Neuronal stem cell (in vitro differentiated cells): ENCODE results near the gene BZW2.

Source experiments
- DNase-seq: peaks from one replicate; pipeline ENCODE4 v3.0.0-alpha.2; 2013; ENCODE audit warnings: low spot score
- H2AFZ ChIP-seq: one replicate; pipeline ENCODE4 v1.6.1; 2013; ENCODE audit warnings: mild to moderate bottlenecking, low read length, inconsistent platforms
- H2AK5ac ChIP-seq: 2 replicates; pipeline ENCODE4 v1.6.1; 2013; ENCODE audit warnings: low read depth, mild to moderate bottlenecking, inconsistent platforms, low read length, moderate library complexity, mixed read lengths
- H2BK120ac ChIP-seq: 2 replicates; pipeline ENCODE4 v1.6.1; 2013; ENCODE audit warnings: low read depth, mild to moderate bottlenecking, inconsistent platforms, low read length, moderate library complexity, mixed read lengths
- H2BK12ac ChIP-seq: one replicate; pipeline ENCODE4 v1.6.1; 2013; ENCODE audit warnings: low read length, inconsistent platforms
- H2BK15ac ChIP-seq: 2 replicates; pipeline ENCODE4 v1.6.1; 2013; ENCODE audit warnings: mild to moderate bottlenecking, low read length, inconsistent platforms, mixed read lengths
- H2BK5ac ChIP-seq: one replicate; pipeline ENCODE4 v1.6.1; 2013; ENCODE audit warnings: inconsistent platforms, mild to moderate bottlenecking, low read length, moderate library complexity
- H3K14ac ChIP-seq: one replicate; pipeline ENCODE4 v1.6.1; 2013; ENCODE audit warnings: low read length, inconsistent platforms
- H3K18ac ChIP-seq: 2 replicates; pipeline ENCODE4 v1.6.1; 2013; ENCODE audit warnings: low read length, inconsistent platforms
- H3K23ac ChIP-seq: 2 replicates; pipeline ENCODE4 v1.6.1; 2013; ENCODE audit warnings: low read depth, mild to moderate bottlenecking, mixed read lengths, low read length, inconsistent platforms; ENCODE audit not compliant: poor library complexity
- H3K27ac ChIP-seq: replicated peaks from 3 replicates; pipeline ENCODE4 v1.5.1; 2013; ENCODE audit warnings: low read length, inconsistent platforms
- H3K27me3 ChIP-seq, 3 experiments: 2 replicates each; pipeline ENCODE4 v1.6.1; 2013; ENCODE audit warnings: low read length in 3 of 3, mild to moderate bottlenecking in 2 of 3, inconsistent platforms in 1 of 3, low read depth in 1 of 3, mixed read lengths in 1 of 3, moderate library complexity in 1 of 3; ENCODE audit not compliant: control insufficient read depth in 3 of 3, insufficient read depth in 3 of 3
- H3K36me3 ChIP-seq, 2 donors: replicated peaks in 1 of 2; 2 replicates each; pipeline ENCODE4 v1.6.1; 2013; ENCODE audit warnings: low read length in 2 of 2; ENCODE audit not compliant: control insufficient read depth in 2 of 2, insufficient read depth in 2 of 2
- H3K4ac ChIP-seq: 2 replicates; pipeline ENCODE4 v1.6.1; 2013; ENCODE audit warnings: inconsistent platforms, mild to moderate bottlenecking, low read length, moderate library complexity
- H3K4me1 ChIP-seq, 2 donors: 1 replicate in 1 of 2; 2 replicates in 1 of 2; pipeline ENCODE4 v1.6.1; 2013; ENCODE audit warnings: low read length in 2 of 2, low read depth in 1 of 2; ENCODE audit not compliant: control insufficient read depth in 2 of 2, insufficient read depth in 1 of 2
- H3K4me2 ChIP-seq: one replicate; pipeline ENCODE4 v1.6.1; 2013; ENCODE audit warnings: mild to moderate bottlenecking, low read length, inconsistent platforms; ENCODE audit not compliant: insufficient read depth, poor library complexity, severe bottlenecking
- H3K4me3 ChIP-seq, 2 donors: 2 replicates each; pipeline ENCODE4 v1.5.1; 2013; ENCODE audit warnings: low read length in 2 of 2, mild to moderate bottlenecking in 2 of 2, inconsistent platforms in 1 of 2, moderate library complexity in 1 of 2
- H3K79me1 ChIP-seq: one replicate; pipeline ENCODE4 v1.6.1; 2013; ENCODE audit warnings: low read depth, mild to moderate bottlenecking, inconsistent platforms, low read length, moderate library complexity
- H3K9ac ChIP-seq: one replicate; pipeline ENCODE4 v1.6.1; 2013; ENCODE audit warnings: mild to moderate bottlenecking, low read depth, low read length, inconsistent platforms; ENCODE audit not compliant: poor library complexity
- H3K9me3 ChIP-seq, 2 donors: replicated peaks in 1 of 2; 2 replicates each; pipeline versions ENCODE3 to v1.6.1; 2013; ENCODE audit warnings: low read length in 2 of 2, mild to moderate bottlenecking in 2 of 2, inconsistent platforms in 1 of 2, low read depth in 1 of 2, mixed read lengths in 1 of 2, moderate library complexity in 1 of 2; ENCODE audit not compliant: control insufficient read depth in 2 of 2, insufficient read depth in 1 of 2
- H4K8ac ChIP-seq: one replicate; pipeline ENCODE4 v1.6.1; 2013; ENCODE audit warnings: low read depth, mild to moderate bottlenecking, inconsistent platforms, low read length, moderate library complexity
- H4K91ac ChIP-seq: one replicate; pipeline ENCODE4 v1.6.1; 2013; ENCODE audit warnings: low read length, low read depth, mild to moderate bottlenecking, inconsistent platforms; ENCODE audit not compliant: poor library complexity
- WGBS, 2 donors: extraction: QIAGEN DNeasy Blood & Tissue Kit; methylation state at CpG; one replicate each; pipeline ENCODE4 v1.1.7; 2013; ENCODE audit warnings: missing lambda C conversion rate in 2 of 2, mixed read lengths in 1 of 2; ENCODE audit not compliant: insufficient read length in 2 of 2, insufficient replicate concordance in 1 of 2; ENCODE audit errors: extremely low coverage in 2 of 2; 5-methylcytosine and 5-hydroxymethylcytosine counted together

The BZW2 gene

GRCh38 chr7:16626388-16626787 is 19.6 kb upstream of the BZW2 start:
- H3K4me1 ChIP-seq, result peaks cover 0 to 4% of the 10 kb centered on the region in 2 donors
- H3K18ac ChIP-seq, result no peak overlapping the region
- no peak overlapping the region for H3K4me3 ChIP-seq
- no peak overlapping the region for H2BK15ac ChIP-seq
- H4K91ac ChIP-seq, result no peak overlapping the region
- H3K27me3 ChIP-seq, result no peaks in the 10 kb centered on the region
- H3K23ac ChIP-seq, result no peak overlapping the region
- H2BK5ac ChIP-seq, result no peak overlapping the region
- H2AFZ ChIP-seq, result no peak overlapping the region
- H4K8ac ChIP-seq, result no peak overlapping the region
- H2AK5ac ChIP-seq, result no peak overlapping the region
- H3K4ac ChIP-seq, result no peak overlapping the region
- no CpG with 5 or more reads among the region's 2 CpGs for WGBS, 2 donors
- no peak overlapping the region for H3K9ac ChIP-seq
- no peak overlapping the region for H3K14ac ChIP-seq
- H3K79me1 ChIP-seq, result peaks cover 1% of the 10 kb centered on the region
- H3K36me3 ChIP-seq, result peaks cover 0 to 50% of the 10 kb centered on the region in 2 donors
- DNase-seq, result no peak
- no peak overlapping the region for H2BK12ac ChIP-seq
- no peak overlapping the region for H3K27ac ChIP-seq
- H3K9me3 ChIP-seq, result no peaks in the 10 kb centered on the region
- no peak overlapping the region for H3K4me2 ChIP-seq
- H2BK120ac ChIP-seq, result no peak overlapping the region

GRCh38 chr7:16627236-16627635 is 18.7 kb upstream of the BZW2 start:
- Histone ChIP-seq H3K9ac (no peak overlapping the region), H3K27me3 (no peaks in the 10 kb centered on the region), H2BK15ac (no peak overlapping the region), H3K23ac (no peak overlapping the region), H3K4ac (no peak overlapping the region), H3K79me1 (peaks cover 1% of the 10 kb centered on the region), H3K36me3 (peaks cover 0 to 49% of the 10 kb centered on the region in 2 donors), H3K14ac (no peak overlapping the region), H2AK5ac (no peak overlapping the region), H4K8ac (no peak overlapping the region), H3K27ac (no peak overlapping the region), H3K9me3 (no peaks in the 10 kb centered on the region), H2BK12ac (no peak overlapping the region), H2BK120ac (no peak overlapping the region), H2BK5ac (no peak overlapping the region), H2AFZ (no peak overlapping the region), H3K18ac (no peak overlapping the region), H3K4me3 (no peak overlapping the region), H3K4me2 (no peak overlapping the region), H4K91ac (no peak overlapping the region), H3K4me1 (peaks cover 0 to 4% of the 10 kb centered on the region in 2 donors)
- DNase-seq, result no peak
- no CpG with 5 or more reads among the region's 2 CpGs for WGBS, 2 donors

DNA sequence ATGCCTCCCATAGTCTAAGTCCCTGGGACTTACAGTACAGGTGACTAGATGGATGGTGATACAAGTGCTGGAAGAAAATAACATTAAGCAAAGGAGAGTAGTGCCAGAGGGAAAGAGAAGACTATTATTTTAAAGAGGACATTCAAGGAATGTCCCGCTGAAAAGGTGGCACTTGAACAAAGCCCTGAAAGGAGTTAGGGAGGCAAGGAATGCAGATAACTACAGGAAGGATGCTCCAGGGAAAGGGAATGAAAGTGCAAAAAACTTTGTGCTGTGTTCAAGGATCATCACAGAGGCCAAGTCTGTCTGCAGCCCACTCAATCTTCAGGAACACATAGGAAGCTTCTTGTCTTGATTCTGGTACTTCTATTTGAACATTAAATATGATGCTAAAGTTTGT is 15.3 kb upstream of the BZW2 start:
- WGBS, 2 donors, result no CpG with 5 or more reads among the region's 1 CpG
- Histone ChIP-seq H3K14ac (no peak overlapping the region), H2AFZ (no peak overlapping the region), H2AK5ac (no peak overlapping the region), H3K79me1 (peaks cover 1% of the 10 kb centered on the region), H3K36me3 (peaks cover 1 to 53% of the 10 kb centered on the region in 2 donors), H4K8ac (no peak overlapping the region), H2BK5ac (no peak overlapping the region), H3K4me3 (no peak overlapping the region), H3K18ac (no peak overlapping the region), H2BK120ac (no peak overlapping the region), H2BK12ac (no peak overlapping the region), H3K23ac (no peak overlapping the region), H3K27ac (no peak overlapping the region), H4K91ac (no peak overlapping the region), H3K9ac (no peak overlapping the region), H2BK15ac (no peak overlapping the region), H3K9me3 (no peaks in the 10 kb centered on the region), H3K4me1 (peaks cover 0 to 5% of the 10 kb centered on the region in 2 donors), H3K4ac (no peak overlapping the region), H3K27me3 (no peaks in the 10 kb centered on the region), H3K4me2 (no peak overlapping the region)
- no peak for DNase-seq

GRCh38 chr7:16634271-16634738 is 11.7 kb upstream of the BZW2 start:
- no peak overlapping the region for H3K14ac ChIP-seq
- no peak overlapping the region for H3K4ac ChIP-seq
- no peak overlapping the region for H3K18ac ChIP-seq
- H2AFZ ChIP-seq, result no peak overlapping the region
- no peak overlapping the region for H3K4me3 ChIP-seq
- no peak overlapping the region for H3K23ac ChIP-seq
- DNase-seq, result no peak
- WGBS, 2 donors, result no CpG with 5 or more reads among the region's 4 CpGs
- H2AK5ac ChIP-seq, result no peak overlapping the region
- peaks cover 1 to 47% of the 10 kb centered on the region in 2 donors for H3K36me3 ChIP-seq
- no peak overlapping the region for H3K9ac ChIP-seq
- no peaks in the 10 kb centered on the region for H3K9me3 ChIP-seq
- no peaks in the 10 kb centered on the region for H3K79me1 ChIP-seq
- H3K27ac ChIP-seq, result no peak overlapping the region
- H2BK15ac ChIP-seq, result no peak overlapping the region
- H3K27me3 ChIP-seq, result no peaks in the 10 kb centered on the region
- H2BK12ac ChIP-seq, result no peak overlapping the region
- no peak overlapping the region for H2BK120ac ChIP-seq
- H4K8ac ChIP-seq, result no peak overlapping the region
- H2BK5ac ChIP-seq, result no peak overlapping the region
- H3K4me2 ChIP-seq, result no peak overlapping the region
- H4K91ac ChIP-seq, result no peak overlapping the region
- peaks cover 0 to 14% of the 10 kb centered on the region in 2 donors for H3K4me1 ChIP-seq
